Measurements from ENCODE around the gene OR13C9.
"Not testable (repeated sequence)": the region's sequence is repeated elsewhere in the genome, so short reads cannot be mapped to it uniquely, and the experiment has no call there.

DNA sequence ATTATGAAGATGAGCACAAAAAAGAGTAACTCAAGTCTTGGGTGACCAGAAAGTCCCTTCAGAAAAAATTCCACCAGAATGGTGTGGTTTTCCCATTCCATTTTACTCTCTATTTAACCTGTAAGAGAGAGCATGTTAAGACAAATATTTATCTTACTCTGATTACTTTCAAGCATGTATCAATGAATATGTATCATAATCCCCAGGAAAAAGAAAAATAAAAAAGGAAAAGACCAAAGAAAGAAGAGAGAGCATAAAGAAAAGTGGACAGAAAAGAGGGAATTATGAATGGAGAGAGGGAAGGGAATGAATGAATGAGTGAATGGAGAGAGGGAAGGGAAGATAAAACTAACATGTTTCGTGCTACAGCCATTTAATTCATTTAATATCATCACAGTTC, 12.5 kb downstream of the OR13C9 start, which contains the start of gene OR13C2:
- TF ChIP-seq, protein P1, sequence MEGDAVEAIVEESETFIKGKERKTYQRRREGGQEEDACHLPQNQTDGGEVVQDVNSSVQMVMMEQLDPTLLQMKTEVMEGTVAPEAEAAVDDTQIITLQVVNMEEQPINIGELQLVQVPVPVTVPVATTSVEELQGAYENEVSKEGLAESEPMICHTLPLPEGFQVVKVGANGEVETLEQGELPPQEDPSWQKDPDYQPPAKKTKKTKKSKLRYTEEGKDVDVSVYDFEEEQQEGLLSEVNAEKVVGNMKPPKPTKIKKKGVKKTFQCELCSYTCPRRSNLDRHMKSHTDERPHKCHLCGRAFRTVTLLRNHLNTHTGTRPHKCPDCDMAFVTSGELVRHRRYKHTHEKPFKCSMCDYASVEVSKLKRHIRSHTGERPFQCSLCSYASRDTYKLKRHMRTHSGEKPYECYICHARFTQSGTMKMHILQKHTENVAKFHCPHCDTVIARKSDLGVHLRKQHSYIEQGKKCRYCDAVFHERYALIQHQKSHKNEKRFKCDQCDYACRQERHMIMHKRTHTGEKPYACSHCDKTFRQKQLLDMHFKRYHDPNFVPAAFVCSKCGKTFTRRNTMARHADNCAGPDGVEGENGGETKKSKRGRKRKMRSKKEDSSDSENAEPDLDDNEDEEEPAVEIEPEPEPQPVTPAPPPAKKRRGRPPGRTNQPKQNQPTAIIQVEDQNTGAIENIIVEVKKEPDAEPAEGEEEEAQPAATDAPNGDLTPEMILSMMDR (IDR thresholded peaks at IDR 0.05): not testable (repeated sequence)
- not testable (repeated sequence) for TF ChIP-seq POLR2A (IDR thresholded peaks at IDR 0.05)

Measured in breast epithelium (tissue), 3 donors.